IMR-90 (cell line): Measurements from ENCODE around the gene IL17C. TPM values are rescaled to one million over a fixed set of nuclear protein-coding genes. Genes with fewer than 3 reads are reported as not detected.

ENCODE experiments used
- ATAC-seq: fragments of 200-7000 bp; cut with Tn5 transposase; 2 replicates; pipeline ENCODE4 v1.9.1; 2020; ENCODE audit warnings: low read depth, mild to moderate bottlenecking, moderate library complexity
- BruUV-seq: library from RNA; stranded (reverse); fragments of 400-500 nt; replicated peaks from 2 replicates; lab custom pipeline; 2021; lab: Mats Ljungman, UMichigan
- CTCF ChIA-PET: fragments of 300-600 bp; formaldehyde crosslinking; extraction: SDS; loops from one replicate; lab custom pipeline; 2021; ENCODE audit warnings: antibody characterized with exemption; lab: Yijun Ruan, JAX
- POLR2A ChIA-PET: fragments of 300-600 bp; sonication (Branson Sonifier 250); formaldehyde crosslinking; loops from one replicate; lab custom pipeline; 2022; ENCODE audit warnings: antibody characterized with exemption; ENCODE audit not compliant: unreplicated experiment; lab: Charles Lee
- DNase-seq: peaks from one replicate; pipeline ENCODE4 v3.0.0; 2013
- H2AFZ ChIP-seq: replicated peaks from 2 replicates; pipeline ENCODE3; 2013; ENCODE audit warnings: low read length, mild to moderate bottlenecking; ENCODE audit not compliant: poor library complexity
- H2AK5ac ChIP-seq: 2 replicates; pipeline ENCODE4 v1.6.1; 2013; ENCODE audit warnings: low read depth, low read length, inconsistent platforms
- H2AK9ac ChIP-seq: replicated peaks from 2 replicates; pipeline ENCODE3; 2013; ENCODE audit warnings: mild to moderate bottlenecking, low read depth, low read length, moderate library complexity; ENCODE audit not compliant: poor library complexity
- H2BK120ac ChIP-seq: 2 replicates; pipeline ENCODE4 v1.6.1; 2013; ENCODE audit warnings: low read depth, low read length, inconsistent platforms
- H2BK15ac ChIP-seq: 3 replicates; pipeline ENCODE4 v1.6.1; 2013; ENCODE audit warnings: low read depth, low read length, inconsistent platforms
- H2BK20ac ChIP-seq: 2 replicates; pipeline ENCODE4 v1.6.1; 2013; ENCODE audit warnings: low read depth, mild to moderate bottlenecking, inconsistent platforms, low read length, moderate library complexity
- H2BK5ac ChIP-seq: 2 replicates; pipeline ENCODE4 v1.6.1; 2013; ENCODE audit warnings: mild to moderate bottlenecking, low read depth, low read length, inconsistent platforms; ENCODE audit not compliant: poor library complexity, severe bottlenecking
- H3K14ac ChIP-seq: replicated peaks from 2 replicates; pipeline ENCODE4 v1.6.1; 2013; ENCODE audit warnings: low read depth, low read length, inconsistent platforms
- H3K18ac ChIP-seq: 2 replicates; pipeline ENCODE4 v1.6.1; 2013; ENCODE audit warnings: low read depth, low read length, control low read depth
- H3K23ac ChIP-seq: 2 replicates; pipeline ENCODE4 v1.6.1; 2013; ENCODE audit warnings: low read depth, low read length, inconsistent platforms
- H3K27ac ChIP-seq: 2 replicates; pipeline ENCODE4 v1.5.1; 2013; ENCODE audit warnings: mild to moderate bottlenecking, control low read depth, low read length; ENCODE audit not compliant: insufficient read depth
- H3K27me3 ChIP-seq: 2 replicates; pipeline ENCODE4 v1.6.1; 2013; ENCODE audit warnings: low read length; ENCODE audit not compliant: control insufficient read depth, insufficient read depth
- H3K36me3 ChIP-seq: 2 replicates; pipeline ENCODE4 v1.6.1; 2013; ENCODE audit warnings: low read length, mixed read lengths; ENCODE audit not compliant: control insufficient read depth, insufficient read depth
- H3K4ac ChIP-seq: 2 replicates; pipeline ENCODE4 v1.6.1; 2013; ENCODE audit warnings: low read depth, low read length, inconsistent platforms
- H3K4me1 ChIP-seq: 2 replicates; pipeline ENCODE4 v1.6.1; 2013; ENCODE audit warnings: low read length, mixed read lengths; ENCODE audit not compliant: control insufficient read depth, insufficient read depth
- H3K4me2 ChIP-seq: 2 replicates; pipeline ENCODE4 v1.6.1; 2013; ENCODE audit warnings: low read depth, mild to moderate bottlenecking, control low read depth, low read length, moderate library complexity
- H3K4me3 ChIP-seq: 2 replicates; pipeline ENCODE4 v1.5.1; 2013; ENCODE audit warnings: low read depth, mild to moderate bottlenecking, control low read depth, low read length, moderate library complexity; ENCODE audit not compliant: insufficient read depth
- H3K56ac ChIP-seq: 2 replicates; pipeline ENCODE4 v1.6.1; 2013; ENCODE audit warnings: low read length, inconsistent platforms; ENCODE audit not compliant: insufficient read depth; ENCODE audit errors: extremely low read depth
- H3K79me1 ChIP-seq, 2 experiments: 2 replicates each; pipeline ENCODE4 v1.6.1; 2013; ENCODE audit warnings: low read length in 2 of 2, inconsistent platforms in 1 of 2, low read depth in 1 of 2
- H3K9ac ChIP-seq: 2 replicates; pipeline ENCODE4 v1.6.1; 2013; ENCODE audit warnings: low read depth, low read length, control low read depth
- H3K9me1 ChIP-seq: 2 replicates; pipeline ENCODE4 v1.6.1; 2013; ENCODE audit warnings: low read length, inconsistent platforms; ENCODE audit not compliant: insufficient read depth
- H3K9me3 ChIP-seq: 2 replicates; pipeline ENCODE4 v1.6.1; 2013; ENCODE audit warnings: low read length; ENCODE audit not compliant: control insufficient read depth, insufficient read depth
- H4K20me1 ChIP-seq: 2 replicates; pipeline ENCODE4 v1.6.1; 2013; ENCODE audit warnings: low read length, inconsistent platforms; ENCODE audit not compliant: insufficient read depth
- H4K5ac ChIP-seq: 2 replicates; pipeline ENCODE4 v1.6.1; 2013; ENCODE audit warnings: mild to moderate bottlenecking, low read depth, low read length, control low read depth
- H4K8ac ChIP-seq, 2 experiments: 2 replicates each; pipeline ENCODE4 v1.6.1; 2013; ENCODE audit warnings: low read depth in 2 of 2, low read length in 2 of 2, control low read depth in 1 of 2, inconsistent platforms in 1 of 2
- H4K91ac ChIP-seq: 2 replicates; pipeline ENCODE4 v1.6.1; 2013; ENCODE audit warnings: low read depth, low read length, inconsistent platforms; ENCODE audit not compliant: insufficient read depth
- CEBPB ChIP-seq: IDR thresholded peaks from 2 replicates; pipeline ENCODE4 v1.6.1; 2012; ENCODE audit warnings: low read depth, low read length, improper control_type of control experiment
- FOS ChIP-seq: fragments of 150-350 bp; IDR thresholded peaks from 2 replicates; pipeline ENCODE4 v1.6.1; 2016; ENCODE audit warnings: low read depth, low read length
- MAZ ChIP-seq: IDR thresholded peaks from 2 replicates; pipeline ENCODE4 v1.6.1; 2012; ENCODE audit warnings: low read depth, mild to moderate bottlenecking, low read length, improper control_type of control experiment, moderate library complexity, borderline replicate concordance
- MXI1 ChIP-seq: IDR thresholded peaks from 2 replicates; pipeline ENCODE4 v1.6.1; 2012; ENCODE audit warnings: low read depth, mild to moderate bottlenecking, low read length, moderate library complexity, borderline replicate concordance
- POLR2A ChIP-seq: IDR thresholded peaks from 2 replicates; pipeline ENCODE4 v1.6.1; 2012; ENCODE audit warnings: mild to moderate bottlenecking, low read depth, low read length
- RAD21 ChIP-seq: IDR thresholded peaks from 2 replicates; pipeline ENCODE4 v1.6.1; 2012; ENCODE audit warnings: low read length, improper control_type of control experiment
- RCOR1 ChIP-seq: IDR thresholded peaks from 2 replicates; pipeline ENCODE4 v1.6.1; 2012; ENCODE audit warnings: mild to moderate bottlenecking, low read length, improper control_type of control experiment; ENCODE audit not compliant: insufficient replicate concordance
- RFX5 ChIP-seq: IDR thresholded peaks from 2 replicates; pipeline ENCODE4 v1.8.0; 2012; ENCODE audit warnings: low read depth, mild to moderate bottlenecking, low read length, moderate library complexity
- SMC3 ChIP-seq: fragments of 150-350 bp; IDR thresholded peaks from 2 replicates; pipeline ENCODE4 v1.6.1; 2016; ENCODE audit warnings: low read depth, mild to moderate bottlenecking, antibody characterized with exemption, low read length, moderate library complexity
- WGBS, 2 experiments: methylation state at CpG; one replicate each; pipeline versions ENCODE4 v1.1.5 to v1.1.7; 2013; ENCODE audit warnings: missing lambda C conversion rate in 2 of 2; ENCODE audit not compliant: insufficient read length in 1 of 2; ENCODE audit errors: extremely low coverage in 2 of 2; 5-methylcytosine and 5-hydroxymethylcytosine counted together
- dilution Hi-C: fragments of 300-500 bp; cut with HindIII; formaldehyde crosslinking; loops from one replicate; pipeline ENCODE4 v1.14.3; 2018; ENCODE audit warnings: low sequenced_read_pairs; ENCODE audit not compliant: unreplicated experiment
- in situ Hi-C: fragments of 300-500 bp; cut with MboI; formaldehyde crosslinking; loops from 3 replicates; pipeline ENCODE4 v1.14.3; 2019; ENCODE audit warnings: low sequenced_read_pairs, inconsistent platforms, mixed read lengths
- intact Hi-C: fragments of 100-400 bp; cut with micrococcal nuclease; formaldehyde crosslinking; loops from 2 replicates; pipeline ENCODE4 v1.10.0; 2022
- polyA plus RNA-seq, 3 experiments: library from polyadenylated mRNA; depleted of rRNA; stranded (reverse); fragments of >200 nt; gene quantifications; 2 replicates each; pipeline ENCODE4 v1.2.3, GENCODE V29; 2012; ENCODE audit warnings: low replicate concordance in 1 of 3
- total RNA-seq: library from RNA; depleted of rRNA; stranded (reverse); fragments of >200 nt; gene quantifications from 2 replicates; pipeline ENCODE4 v1.2.3, GENCODE V29; 2012
- TF ChIP-seq, protein P1 (sequence below): fragments of 150-350 bp; IDR thresholded peaks from 2 replicates; pipeline ENCODE4 v1.6.1; 2017; ENCODE audit warnings: mild to moderate bottlenecking, antibody characterized with exemption, low read length, low read depth
- TF ChIP-seq, protein P2 (sequence below): conservative IDR thresholded peaks from 2 replicates; pipeline ENCODE4 v1.5.1; 2012; ENCODE audit warnings: mild to moderate bottlenecking, low read depth, low read length, improper control_type of control experiment
- TF ChIP-seq, protein P3 (sequence below): fragments of 150-350 bp; IDR thresholded peaks from 2 replicates; pipeline ENCODE4 v1.6.1; 2016; ENCODE audit warnings: low read depth, mild to moderate bottlenecking, low read length, moderate library complexity, borderline replicate concordance

IL17C gene
- total and polyA plus RNA-seq, 2 of the 4 experiments (the other 2 are of a cell fraction) = 0.09 TPM; not detected in 1

- H3K27ac ChIP-seq = no peak overlapping the region
- H4K20me1 ChIP-seq = peaks cover 3% of the 10 kb centered on the region
- peaks cover 2% of the 10 kb centered on the region for H3K36me3 ChIP-seq
- no peaks in the 10 kb centered on the region for H3K27me3 ChIP-seq
- H2BK5ac ChIP-seq = no peak overlapping the region
- ATAC-seq (no peak), DNase-seq (no peak)
- ChIA-PET POLR2A (no interaction called here), CTCF (no interaction called here)
- no peak overlapping the region for H2BK120ac ChIP-seq
- H2AK5ac ChIP-seq = no peak overlapping the region
- H4K8ac ChIP-seq = no peak overlapping the region
- H2AFZ ChIP-seq = no peak overlapping the region
- no peak overlapping the region; the same call in 1 of the 2 replicates for H3K4me2 ChIP-seq
- TF ChIP-seq, protein P1, sequence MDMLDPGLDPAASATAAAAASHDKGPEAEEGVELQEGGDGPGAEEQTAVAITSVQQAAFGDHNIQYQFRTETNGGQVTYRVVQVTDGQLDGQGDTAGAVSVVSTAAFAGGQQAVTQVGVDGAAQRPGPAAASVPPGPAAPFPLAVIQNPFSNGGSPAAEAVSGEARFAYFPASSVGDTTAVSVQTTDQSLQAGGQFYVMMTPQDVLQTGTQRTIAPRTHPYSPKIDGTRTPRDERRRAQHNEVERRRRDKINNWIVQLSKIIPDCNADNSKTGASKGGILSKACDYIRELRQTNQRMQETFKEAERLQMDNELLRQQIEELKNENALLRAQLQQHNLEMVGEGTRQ = no peak
- TF ChIP-seq RFX5 (no peak), SMC3 (no peak), MAZ (no peak), POLR2A (no peak), FOS (no peak), MXI1 (no peak), CEBPB (no peak), RAD21 (no peak), RCOR1 (no peak)
- TF ChIP-seq, protein P2, sequence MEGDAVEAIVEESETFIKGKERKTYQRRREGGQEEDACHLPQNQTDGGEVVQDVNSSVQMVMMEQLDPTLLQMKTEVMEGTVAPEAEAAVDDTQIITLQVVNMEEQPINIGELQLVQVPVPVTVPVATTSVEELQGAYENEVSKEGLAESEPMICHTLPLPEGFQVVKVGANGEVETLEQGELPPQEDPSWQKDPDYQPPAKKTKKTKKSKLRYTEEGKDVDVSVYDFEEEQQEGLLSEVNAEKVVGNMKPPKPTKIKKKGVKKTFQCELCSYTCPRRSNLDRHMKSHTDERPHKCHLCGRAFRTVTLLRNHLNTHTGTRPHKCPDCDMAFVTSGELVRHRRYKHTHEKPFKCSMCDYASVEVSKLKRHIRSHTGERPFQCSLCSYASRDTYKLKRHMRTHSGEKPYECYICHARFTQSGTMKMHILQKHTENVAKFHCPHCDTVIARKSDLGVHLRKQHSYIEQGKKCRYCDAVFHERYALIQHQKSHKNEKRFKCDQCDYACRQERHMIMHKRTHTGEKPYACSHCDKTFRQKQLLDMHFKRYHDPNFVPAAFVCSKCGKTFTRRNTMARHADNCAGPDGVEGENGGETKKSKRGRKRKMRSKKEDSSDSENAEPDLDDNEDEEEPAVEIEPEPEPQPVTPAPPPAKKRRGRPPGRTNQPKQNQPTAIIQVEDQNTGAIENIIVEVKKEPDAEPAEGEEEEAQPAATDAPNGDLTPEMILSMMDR = no peak
- TF ChIP-seq, protein P3, sequence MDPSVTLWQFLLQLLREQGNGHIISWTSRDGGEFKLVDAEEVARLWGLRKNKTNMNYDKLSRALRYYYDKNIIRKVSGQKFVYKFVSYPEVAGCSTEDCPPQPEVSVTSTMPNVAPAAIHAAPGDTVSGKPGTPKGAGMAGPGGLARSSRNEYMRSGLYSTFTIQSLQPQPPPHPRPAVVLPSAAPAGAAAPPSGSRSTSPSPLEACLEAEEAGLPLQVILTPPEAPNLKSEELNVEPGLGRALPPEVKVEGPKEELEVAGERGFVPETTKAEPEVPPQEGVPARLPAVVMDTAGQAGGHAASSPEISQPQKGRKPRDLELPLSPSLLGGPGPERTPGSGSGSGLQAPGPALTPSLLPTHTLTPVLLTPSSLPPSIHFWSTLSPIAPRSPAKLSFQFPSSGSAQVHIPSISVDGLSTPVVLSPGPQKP = no peak
- no peaks in the 10 kb centered on the region for H3K9me1 ChIP-seq
- dilution Hi-C loops = no loop called here
- H2AK9ac ChIP-seq = peak overlapping the region; percentile 97
- H3K14ac ChIP-seq = no peak overlapping the region
- 84% methylated on average over 5 of the region's 20 CpGs; no CpG with 5 or more reads in 1 of the 2 experiments for WGBS, 2 experiments
- H3K23ac ChIP-seq = no peak overlapping the region
- H3K4me1 ChIP-seq = peaks cover 5% of the 10 kb centered on the region; the same call in 1 of the 2 replicates
- no peak overlapping the region for H4K5ac ChIP-seq
- no peak overlapping the region for H3K4ac ChIP-seq
- H3K18ac ChIP-seq = no peak overlapping the region
- no peak overlapping the region for H2BK15ac ChIP-seq
- intact Hi-C loops = no loop called here
- H3K9me3 ChIP-seq = no peaks in the 10 kb centered on the region
- H3K4me3 ChIP-seq = no peak overlapping the region
- no TSS peak for BruUV-seq
- H2BK20ac ChIP-seq = no peak overlapping the region
- H3K9ac ChIP-seq = no peak overlapping the region
- in situ Hi-C loops = no loop called here
- H4K91ac ChIP-seq = no peak overlapping the region
- H3K56ac ChIP-seq = no peak overlapping the region
- H3K79me1 ChIP-seq = peaks cover 0 to 20% of the 10 kb centered on the region in 2 experiments; a peak in 1 of 4 replicates
Observed at GRCh38 chr16:88649195-88649923, 11.0 kb downstream of the IL17C start.
